WTC11 (cell line): ENCODE data around the gene SRD5A1. TPM values are rescaled to one million over a fixed set of nuclear protein-coding genes. Genes with fewer than 3 reads are reported as not detected.

Experiments used
- ATAC-seq: fragments of 200-7000 bp; cut with Tn5 transposase; 2 replicates; pipeline ENCODE4 v1.10.0; 2021; ENCODE audit warnings: mild to moderate bottlenecking, moderate library complexity
- CTCF ChIA-PET: fragments of 300-600 bp; sonication (Branson Sonifier 250); formaldehyde crosslinking; loops from one replicate; lab custom pipeline; 2021; ENCODE audit warnings: antibody characterized with exemption; lab: Charles Lee
- POLR2A ChIA-PET: fragments of 350-600 bp; sonication (Branson Sonifier 250); formaldehyde crosslinking; loops from one replicate; lab custom pipeline; 2021; ENCODE audit warnings: antibody characterized with exemption; lab: Charles Lee
- DNase-seq: peaks from one replicate; pipeline ENCODE4 v3.0.0; 2021; ENCODE audit warnings: low spot score
- H3K27ac Mint-ChIP-seq: 2 replicates; pipeline ENCODE4 v1.8.0; 2021; ENCODE audit warnings: mixed read lengths
- H3K27me3 Mint-ChIP-seq: 2 replicates; pipeline ENCODE4 v1.8.0; 2021; ENCODE audit warnings: low read depth, mild to moderate bottlenecking, moderate library complexity, mixed read lengths
- H3K36me3 Mint-ChIP-seq: 2 replicates; pipeline ENCODE4 v1.8.0; 2021; ENCODE audit warnings: mixed read lengths
- H3K4me1 Mint-ChIP-seq: 2 replicates; pipeline ENCODE4 v1.8.0; 2022; ENCODE audit warnings: mixed read lengths
- H3K4me3 Mint-ChIP-seq: 2 replicates; pipeline ENCODE4 v1.8.0; 2021; ENCODE audit warnings: mild to moderate bottlenecking, moderate library complexity, mixed read lengths
- H3K9me3 Mint-ChIP-seq: 2 replicates; pipeline ENCODE4 v1.8.0; 2021; ENCODE audit warnings: mixed read lengths
- ATF1 ChIP-seq: sonication (generic); formaldehyde crosslinking; IDR thresholded peaks from 2 replicates; pipeline ENCODE4 v1.8.1; 2023; ENCODE audit warnings: mild to moderate bottlenecking, moderate library complexity, missing genetic modification reagents
- CREM ChIP-seq: sonication (generic); formaldehyde crosslinking; IDR thresholded peaks from 2 replicates; pipeline ENCODE4 v1.8.1; 2022; ENCODE audit warnings: mild to moderate bottlenecking, missing genetic modification reagents, moderate library complexity
- E2F4 ChIP-seq: sonication (generic); formaldehyde crosslinking; IDR thresholded peaks from 2 replicates; pipeline ENCODE4 v1.8.1; 2022; ENCODE audit warnings: low read depth, mild to moderate bottlenecking, moderate library complexity, missing genetic modification reagents, borderline replicate concordance
- EMX1 ChIP-seq: fragments of 250-450 bp; sonication (Bioruptor Pico); IDR thresholded peaks from 2 replicates; pipeline ENCODE4 v1.8.0; 2021; ENCODE audit warnings: mild to moderate bottlenecking
- FOXP1 ChIP-seq: sonication (generic); formaldehyde crosslinking; IDR thresholded peaks from 2 replicates; pipeline ENCODE4 v1.8.0; 2022; ENCODE audit warnings: missing genetic modification reagents, mild to moderate bottlenecking, moderate library complexity, borderline replicate concordance
- GRHL2 ChIP-seq: fragments of 250-450 bp; sonication (Bioruptor Pico); IDR thresholded peaks from 2 replicates; pipeline ENCODE4 v1.8.0; 2022; ENCODE audit warnings: mild to moderate bottlenecking, moderate library complexity; ENCODE audit not compliant: insufficient replicate concordance, severe bottlenecking
- MAX ChIP-seq: sonication (generic); formaldehyde crosslinking; IDR thresholded peaks from 2 replicates; pipeline ENCODE4 v1.8.0; 2022; ENCODE audit warnings: mild to moderate bottlenecking, missing genetic modification reagents
- MLX ChIP-seq: sonication (generic); formaldehyde crosslinking; IDR thresholded peaks from 2 replicates; pipeline ENCODE4 v1.8.1; 2023; ENCODE audit warnings: mild to moderate bottlenecking, missing genetic modification reagents, moderate library complexity
- MYBL2 ChIP-seq: sonication (generic); formaldehyde crosslinking; IDR thresholded peaks from 2 replicates; pipeline ENCODE4 v1.8.1; 2023; ENCODE audit warnings: mild to moderate bottlenecking, moderate library complexity, missing genetic modification reagents
- NFATC4 ChIP-seq: fragments of 250-450 bp; sonication (Bioruptor Pico); IDR thresholded peaks from 2 replicates; pipeline ENCODE4 v1.9.0; 2021; ENCODE audit warnings: mild to moderate bottlenecking
- NR3C1 ChIP-seq: sonication (generic); formaldehyde crosslinking; conservative IDR thresholded peaks from 2 replicates; pipeline ENCODE4 v1.8.1; 2023; ENCODE audit warnings: low read depth, mild to moderate bottlenecking, missing genetic modification reagents
- PRRX2 ChIP-seq: fragments of 250-450 bp; sonication (Bioruptor Pico); IDR thresholded peaks from 2 replicates; pipeline ENCODE4 v1.8.0; 2021; ENCODE audit warnings: mild to moderate bottlenecking
- SMAD3 ChIP-seq: sonication (generic); formaldehyde crosslinking; IDR thresholded peaks from 2 replicates; pipeline ENCODE4 v1.8.0; 2022; ENCODE audit warnings: missing genetic modification reagents, mild to moderate bottlenecking, borderline replicate concordance
- SOX15 ChIP-seq: fragments of 250-450 bp; sonication (Bioruptor Pico); IDR thresholded peaks from 2 replicates; pipeline ENCODE4 v1.9.0; 2021; ENCODE audit warnings: mild to moderate bottlenecking
- TCF7 ChIP-seq: sonication (generic); formaldehyde crosslinking; IDR thresholded peaks from 2 replicates; pipeline ENCODE4 v1.8.0; 2022; ENCODE audit warnings: mild to moderate bottlenecking, low read depth, missing genetic modification reagents, moderate library complexity
- TEAD4 ChIP-seq: sonication (generic); formaldehyde crosslinking; IDR thresholded peaks from 2 replicates; pipeline ENCODE4 v1.8.0; 2022; ENCODE audit warnings: mild to moderate bottlenecking, missing genetic modification reagents
- TP53 ChIP-seq: sonication (generic); formaldehyde crosslinking; IDR thresholded peaks from 2 replicates; pipeline ENCODE4 v1.8.1; 2023; ENCODE audit warnings: mild to moderate bottlenecking, missing genetic modification reagents
- ZBTB21 ChIP-seq: sonication (generic); formaldehyde crosslinking; IDR thresholded peaks from 2 replicates; pipeline ENCODE4 v1.8.1; 2023; ENCODE audit warnings: mild to moderate bottlenecking, missing genetic modification reagents, borderline replicate concordance
- ZNF396 ChIP-seq: fragments of 250-450 bp; sonication (Bioruptor Pico); IDR thresholded peaks from 2 replicates; pipeline ENCODE4 v1.8.0; 2021; ENCODE audit warnings: mild to moderate bottlenecking, moderate library complexity, borderline replicate concordance
- total RNA-seq: library from RNA; stranded (reverse); gene quantifications from 3 replicates; pipeline ENCODE4 v1.2.3, GENCODE V29; 2021
- TF ChIP-seq, protein P1 (sequence below): fragments of 250-450 bp; sonication (Bioruptor Pico); IDR thresholded peaks from 2 replicates; pipeline ENCODE4 v1.9.0; 2021; ENCODE audit warnings: mild to moderate bottlenecking
- TF ChIP-seq, protein P2 (sequence below): sonication (generic); formaldehyde crosslinking; IDR thresholded peaks from 2 replicates; pipeline ENCODE4 v1.8.0; 2023; ENCODE audit warnings: mild to moderate bottlenecking, missing genetic modification reagents

The SRD5A1 gene
- total RNA-seq, 1 experiment from 2014 or later, result 36.9 TPM

GRCh38 chr5:6656680-6657079, 23.4 kb downstream of the SRD5A1 start (continued):
- TF ChIP-seq TP53 (no peak), MAX (no peak), NFATC4 (CRISPR knock-in tag) (no peak), ATF1 (CRISPR knock-in tag) (no peak), MLX (CRISPR knock-in tag) (no peak), SOX15 (CRISPR knock-in tag) (no peak), FOXP1 (CRISPR knock-in tag) (no peak), NR3C1 (CRISPR knock-in tag) (no peak), MYBL2 (CRISPR knock-in tag) (no peak), EMX1 (no peak), GRHL2 (CRISPR knock-in tag) (no peak), E2F4 (CRISPR knock-in tag) (no peak)
- TF ChIP-seq, protein P1, sequence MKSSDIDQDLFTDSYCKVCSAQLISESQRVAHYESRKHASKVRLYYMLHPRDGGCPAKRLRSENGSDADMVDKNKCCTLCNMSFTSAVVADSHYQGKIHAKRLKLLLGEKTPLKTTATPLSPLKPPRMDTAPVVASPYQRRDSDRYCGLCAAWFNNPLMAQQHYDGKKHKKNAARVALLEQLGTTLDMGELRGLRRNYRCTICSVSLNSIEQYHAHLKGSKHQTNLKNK (CRISPR knock-in tag), result no peak
- TF ChIP-seq, all 79 proteins: peak for 0

DNA sequence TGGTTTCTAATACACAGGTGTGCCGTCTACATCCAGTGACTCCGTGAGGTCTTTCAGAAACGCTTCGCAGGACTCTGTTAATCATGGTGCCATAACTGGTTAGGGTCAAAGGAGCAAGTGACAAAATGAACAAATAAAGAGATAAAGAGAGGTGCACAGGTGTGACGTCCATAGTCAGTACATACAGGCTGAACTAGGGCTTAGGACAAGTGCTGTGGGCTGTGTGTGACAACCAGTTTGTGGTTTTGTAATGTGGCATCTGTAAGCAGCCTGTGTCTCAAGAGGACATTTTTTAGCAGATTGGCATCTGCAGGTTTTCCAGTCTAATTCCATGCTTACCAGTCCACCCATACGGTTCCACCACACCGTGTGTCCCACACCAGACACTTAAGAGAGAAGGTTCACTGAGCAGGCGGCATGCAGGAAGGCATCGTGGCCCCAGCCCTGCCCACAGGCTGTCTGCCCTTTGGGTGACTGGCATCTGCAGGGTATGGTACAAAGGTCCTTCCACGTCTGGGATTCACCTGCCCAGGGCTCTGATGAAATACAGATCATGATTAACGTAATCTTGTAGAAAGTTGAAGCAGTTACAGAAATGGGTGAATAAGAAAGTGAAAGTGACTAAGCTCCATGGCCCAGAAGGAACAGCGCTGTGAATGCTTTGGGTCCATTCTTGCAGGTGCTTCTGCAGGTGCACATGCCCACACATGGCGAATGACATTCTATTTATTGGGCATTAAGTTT, 26.9 kb downstream of the SRD5A1 start:
- TF ChIP-seq TCF7 (no peak), CREM (CRISPR knock-in tag) (no peak), ZNF396 (CRISPR knock-in tag) (no peak), PRRX2 (no peak), ZBTB21 (no peak), SMAD3 (CRISPR knock-in tag) (no peak), TEAD4 (no peak)
- TF ChIP-seq, protein P2, sequence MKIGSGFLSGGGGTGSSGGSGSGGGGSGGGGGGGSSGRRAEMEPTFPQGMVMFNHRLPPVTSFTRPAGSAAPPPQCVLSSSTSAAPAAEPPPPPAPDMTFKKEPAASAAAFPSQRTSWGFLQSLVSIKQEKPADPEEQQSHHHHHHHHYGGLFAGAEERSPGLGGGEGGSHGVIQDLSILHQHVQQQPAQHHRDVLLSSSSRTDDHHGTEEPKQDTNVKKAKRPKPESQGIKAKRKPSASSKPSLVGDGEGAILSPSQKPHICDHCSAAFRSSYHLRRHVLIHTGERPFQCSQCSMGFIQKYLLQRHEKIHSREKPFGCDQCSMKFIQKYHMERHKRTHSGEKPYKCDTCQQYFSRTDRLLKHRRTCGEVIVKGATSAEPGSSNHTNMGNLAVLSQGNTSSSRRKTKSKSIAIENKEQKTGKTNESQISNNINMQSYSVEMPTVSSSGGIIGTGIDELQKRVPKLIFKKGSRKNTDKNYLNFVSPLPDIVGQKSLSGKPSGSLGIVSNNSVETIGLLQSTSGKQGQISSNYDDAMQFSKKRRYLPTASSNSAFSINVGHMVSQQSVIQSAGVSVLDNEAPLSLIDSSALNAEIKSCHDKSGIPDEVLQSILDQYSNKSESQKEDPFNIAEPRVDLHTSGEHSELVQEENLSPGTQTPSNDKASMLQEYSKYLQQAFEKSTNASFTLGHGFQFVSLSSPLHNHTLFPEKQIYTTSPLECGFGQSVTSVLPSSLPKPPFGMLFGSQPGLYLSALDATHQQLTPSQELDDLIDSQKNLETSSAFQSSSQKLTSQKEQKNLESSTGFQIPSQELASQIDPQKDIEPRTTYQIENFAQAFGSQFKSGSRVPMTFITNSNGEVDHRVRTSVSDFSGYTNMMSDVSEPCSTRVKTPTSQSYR (CRISPR knock-in tag), result no peak
- no peak for ATAC-seq
- ChIA-PET POLR2A (no interaction called here), CTCF (no interaction called here)
- peaks cover 13% of the 10 kb centered on the region for H3K9me3 Mint-ChIP-seq
- H3K36me3 Mint-ChIP-seq, result peaks cover 36% of the 10 kb centered on the region
- H3K27ac Mint-ChIP-seq, result 0 out of 2 replicates have a peak overlapping the region, but pooled peaks have one; percentile 28
- H3K4me3 Mint-ChIP-seq, result no peak overlapping the region
- H3K27me3 Mint-ChIP-seq, result no peaks in the 10 kb centered on the region
- 0 out of 2 replicates have a peak, but pooled peaks cover 2% of the 10 kb centered on the region for H3K4me1 Mint-ChIP-seq
- DNase-seq, result no peak
